Fibroblast of mammary gland (primary cell): ENCODE data around the gene GPR148.

ENCODE experiments used
- DNase-seq: peaks from one replicate; pipeline ENCODE4 v3.0.0-alpha.2; 2010; ENCODE audit warnings: low read depth
- H3K4me3 ChIP-seq: 2 replicates; pipeline ENCODE4 v1.5.1; 2011; ENCODE audit warnings: low read depth, mild to moderate bottlenecking, low read length, moderate library complexity; ENCODE audit not compliant: control insufficient read depth
- CTCF ChIP-seq: conservative IDR thresholded peaks from 2 replicates; pipeline ENCODE4 v1.5.1; 2011; ENCODE audit warnings: low read depth, low read length, inconsistent platforms; ENCODE audit not compliant: control insufficient read depth, insufficient read depth

The GPR148 gene

GRCh38 chr2:130778781-130779180 is 49.9 kb downstream of the GPR148 start:
- no peak overlapping the region for H3K4me3 ChIP-seq
- no peak for TF ChIP-seq CTCF
- no peak for DNase-seq
